H1 (cell line): ENCODE results near the gene GAS7. TPM values are rescaled to one million over a fixed set of nuclear protein-coding genes. Genes with fewer than 3 reads are reported as not detected.

Experiments used
- NANOG ChIP-seq: IDR thresholded peaks from 2 replicates; pipeline ENCODE4 v1.6.1; 2011; ENCODE audit warnings: low read length, low read depth, mild to moderate bottlenecking, inconsistent platforms; ENCODE audit not compliant: insufficient read depth, poor library complexity, severe bottlenecking
- POLR2AphosphoS5 ChIP-seq: IDR thresholded peaks from 2 replicates; pipeline ENCODE4 v1.6.1; 2011; ENCODE audit warnings: low read depth, low read length
- RAD21 ChIP-seq, 2 experiments: IDR thresholded peaks in 1 of 2; conservative IDR thresholded peaks in 1 of 2; 2 replicates each; pipeline ENCODE4 v1.6.1; 2011; ENCODE audit warnings: low read depth in 2 of 2, low read length in 2 of 2, improper control_type of control experiment in 1 of 2, inconsistent platforms in 1 of 2, mild to moderate bottlenecking in 1 of 2, moderate library complexity in 1 of 2
- RXRA ChIP-seq: IDR thresholded peaks from 2 replicates; pipeline ENCODE4 v1.6.1; 2011; ENCODE audit warnings: low read depth, mild to moderate bottlenecking, low read length, moderate library complexity; ENCODE audit not compliant: insufficient read depth
- SIRT6 ChIP-seq: IDR thresholded peaks from one replicate; pipeline ENCODE4 v1.7.1; 2012; ENCODE audit warnings: low read length, inconsistent platforms
- polyA plus RNA-seq, 7 experiments: library from polyadenylated mRNA; depleted of rRNA in 3 of 7; stranded (reverse) in 5 of 7; unstranded in 2 of 7; fragments of >200 nt in 5 of 7; fragments of 200-250 nt in 2 of 7; gene quantifications; 1 replicate in 5 of 7; 2 replicates in 1 of 7; 4 replicates in 1 of 7; pipeline versions ENCODE4 v1.2.1 to v1.2.3, GENCODE V29; 2011 to 2013; ENCODE audit warnings: missing spikeins in 2 of 7, mixed read lengths in 2 of 7
- total RNA-seq: library from RNA; stranded (reverse); fragmentation: NEBNext Ultra II Directional; extraction: Animal tissue kit (Norgen Biotek cat#: 25700); gene quantifications from 2 replicates; pipeline ENCODE4 v1.2.1, GENCODE V29; 2021
- TF ChIP-seq, protein P1 (sequence below): IDR thresholded peaks from 2 replicates; pipeline ENCODE4 v1.6.1; 2011; ENCODE audit warnings: low read length, improper control_type of control experiment
- TF ChIP-seq, protein P2 (sequence below): IDR thresholded peaks from 2 replicates; pipeline ENCODE4 v1.6.1; 2012; ENCODE audit warnings: inconsistent platforms

Gene GAS7
- total and polyA plus RNA-seq, 2 of the 8 experiments (the other 6 are each of a cell fraction or from before 2014, with no cell fraction given), result 5.0 to 14.5 TPM

DNA sequence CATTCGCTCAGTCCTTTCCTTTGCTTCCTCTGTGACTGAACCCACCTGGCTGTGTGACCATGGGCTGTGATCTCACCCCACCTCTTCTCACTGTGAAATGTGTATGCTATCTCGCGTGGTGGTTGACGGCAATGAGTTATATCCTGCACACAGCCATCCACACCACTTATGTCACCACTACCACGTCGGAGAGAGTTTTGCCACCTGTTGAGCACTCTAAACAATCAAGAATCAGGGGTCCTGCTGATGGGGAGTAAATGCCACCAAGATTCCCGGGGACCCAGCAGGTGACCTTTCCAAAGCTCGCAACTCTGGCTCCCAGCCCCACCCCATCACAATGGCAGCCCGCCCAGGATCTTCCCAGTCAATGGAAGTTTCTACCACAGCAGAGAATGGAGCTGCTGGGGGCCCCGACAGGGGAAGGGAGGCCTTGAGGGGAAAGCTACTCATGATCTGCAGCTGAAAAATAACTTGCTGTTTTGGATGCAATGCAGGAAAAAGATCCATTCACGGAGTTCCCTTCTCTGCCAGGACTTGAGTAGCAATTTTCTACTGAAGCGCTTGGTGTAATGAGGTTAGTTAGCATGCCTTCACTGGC is 267.2 kb downstream of the GAS7 start (continued):
- TF ChIP-seq RXRA, result no peak
- no peak for TF ChIP-seq NANOG
- TF ChIP-seq POLR2AphosphoS5, result no peak
- TF ChIP-seq SIRT6, result no peak
- TF ChIP-seq, protein P1, sequence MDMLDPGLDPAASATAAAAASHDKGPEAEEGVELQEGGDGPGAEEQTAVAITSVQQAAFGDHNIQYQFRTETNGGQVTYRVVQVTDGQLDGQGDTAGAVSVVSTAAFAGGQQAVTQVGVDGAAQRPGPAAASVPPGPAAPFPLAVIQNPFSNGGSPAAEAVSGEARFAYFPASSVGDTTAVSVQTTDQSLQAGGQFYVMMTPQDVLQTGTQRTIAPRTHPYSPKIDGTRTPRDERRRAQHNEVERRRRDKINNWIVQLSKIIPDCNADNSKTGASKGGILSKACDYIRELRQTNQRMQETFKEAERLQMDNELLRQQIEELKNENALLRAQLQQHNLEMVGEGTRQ, result no peak
- TF ChIP-seq, protein P2, sequence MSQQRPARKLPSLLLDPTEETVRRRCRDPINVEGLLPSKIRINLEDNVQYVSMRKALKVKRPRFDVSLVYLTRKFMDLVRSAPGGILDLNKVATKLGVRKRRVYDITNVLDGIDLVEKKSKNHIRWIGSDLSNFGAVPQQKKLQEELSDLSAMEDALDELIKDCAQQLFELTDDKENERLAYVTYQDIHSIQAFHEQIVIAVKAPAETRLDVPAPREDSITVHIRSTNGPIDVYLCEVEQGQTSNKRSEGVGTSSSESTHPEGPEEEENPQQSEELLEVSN, result no peak
- TF ChIP-seq RAD21 (IDR thresholded peaks at IDR 0.05 in 1 of 2, conservative IDR thresholded peaks at IDR 0.05 in 1 of 2; ENCODE audit: low read depth in 2 of 2, low read length in 2 of 2), result no peak
